Activated B cell treated with CpG ODN at 0.5 μM for 24 hours (primary cell): ENCODE data around the gene PDGFD. TPM values are rescaled to one million over a fixed set of nuclear protein-coding genes. Genes with fewer than 3 reads are reported as not detected.

Experiments used
- ATAC-seq: fragments of 200-7000 bp; cut with Tn5 transposase; one replicate; pipeline ENCODE4 v1.10.0; 2021; ENCODE audit warnings: low read depth, mild to moderate bottlenecking, moderate library complexity
- CTCF ChIA-PET: fragments of 350-600 bp; sonication (Branson Sonifier 250); formaldehyde crosslinking; loops from one replicate; lab custom pipeline; 2021; ENCODE audit warnings: antibody characterized with exemption; lab: Charles Lee
- POLR2A ChIA-PET: fragments of 350-600 bp; sonication (Branson Sonifier 250); formaldehyde crosslinking; loops from one replicate; lab custom pipeline; 2021; ENCODE audit warnings: antibody characterized with exemption; lab: Charles Lee
- DNase-seq: peaks from one replicate; pipeline ENCODE4 v3.0.0; 2022
- H3K27ac Mint-ChIP-seq: one replicate; pipeline ENCODE4 v1.8.0; 2020; ENCODE audit warnings: mixed read lengths
- H3K27me3 Mint-ChIP-seq: one replicate; pipeline ENCODE4 v1.8.0; 2021; ENCODE audit warnings: mixed read lengths
- H3K36me3 Mint-ChIP-seq: one replicate; pipeline ENCODE4 v1.8.0; 2021; ENCODE audit warnings: low read depth, mixed read lengths
- H3K4me1 Mint-ChIP-seq: one replicate; pipeline ENCODE4 v1.8.0; 2021; ENCODE audit warnings: mixed read lengths
- H3K4me3 Mint-ChIP-seq: one replicate; pipeline ENCODE4 v1.8.0; 2020; ENCODE audit warnings: mild to moderate bottlenecking, mixed read lengths
- H3K9me3 Mint-ChIP-seq: one replicate; pipeline ENCODE4 v1.8.0; 2020; ENCODE audit warnings: mixed read lengths
- CTCF ChIP-seq: fragments of 200-600 bp; IDR thresholded peaks from one replicate; pipeline ENCODE4 v1.8.0; 2022; ENCODE audit warnings: antibody characterized with exemption, mild to moderate bottlenecking
- intact Hi-C: fragments of 100-400 bp; cut with micrococcal nuclease; formaldehyde crosslinking; loops from one replicate; pipeline ENCODE4 v1.15.1; 2024
- total RNA-seq: library from RNA; stranded (reverse); gene quantifications from 2 replicates; pipeline ENCODE4 v1.2.3, GENCODE V29; 2022

The PDGFD gene
- total RNA-seq, 1 donor from 2014 or later, result 0.53 TPM

GRCh38 chr11:103929170-103929903, 234.6 kb downstream of the PDGFD start:
- no peak for DNase-seq
- no peaks in the 10 kb centered on the region for H3K9me3 Mint-ChIP-seq
- peaks cover 13% of the 10 kb centered on the region for H3K4me1 Mint-ChIP-seq
- no peaks in the 10 kb centered on the region for H3K27me3 Mint-ChIP-seq
- intact Hi-C loops, result loop anchor here (5.0 to 10.0 kb wide), 2 partner anchors 405 to 1933 kb away; no protein-coding TSS in a partner anchor
- peak; percentile 60 for ATAC-seq
- CTCF ChIA-PET, result no interaction called here
- POLR2A ChIA-PET, result no interaction called here
- no peak for TF ChIP-seq CTCF
- H3K4me3 Mint-ChIP-seq, result no peak overlapping the region
- no peaks in the 10 kb centered on the region for H3K36me3 Mint-ChIP-seq
- H3K27ac Mint-ChIP-seq, result no peak overlapping the region

GRCh38 chr11:103928802-103929161, 235.2 kb downstream of the PDGFD start:
- H3K36me3 Mint-ChIP-seq, result no peaks in the 10 kb centered on the region
- H3K4me1 Mint-ChIP-seq, result peaks cover 13% of the 10 kb centered on the region
- ATAC-seq (no peak), DNase-seq (no peak)
- H3K4me3 Mint-ChIP-seq, result no peak overlapping the region
- H3K9me3 Mint-ChIP-seq, result no peaks in the 10 kb centered on the region
- POLR2A ChIA-PET, result no interaction called here
- H3K27ac Mint-ChIP-seq, result no peak overlapping the region
- intact Hi-C loops, result loop anchor here (5.0 to 10.0 kb wide), 2 partner anchors 406 to 1934 kb away; no protein-coding TSS in a partner anchor
- CTCF ChIA-PET, result no interaction called here
- TF ChIP-seq CTCF, result no peak
- H3K27me3 Mint-ChIP-seq, result no peaks in the 10 kb centered on the region

DNA sequence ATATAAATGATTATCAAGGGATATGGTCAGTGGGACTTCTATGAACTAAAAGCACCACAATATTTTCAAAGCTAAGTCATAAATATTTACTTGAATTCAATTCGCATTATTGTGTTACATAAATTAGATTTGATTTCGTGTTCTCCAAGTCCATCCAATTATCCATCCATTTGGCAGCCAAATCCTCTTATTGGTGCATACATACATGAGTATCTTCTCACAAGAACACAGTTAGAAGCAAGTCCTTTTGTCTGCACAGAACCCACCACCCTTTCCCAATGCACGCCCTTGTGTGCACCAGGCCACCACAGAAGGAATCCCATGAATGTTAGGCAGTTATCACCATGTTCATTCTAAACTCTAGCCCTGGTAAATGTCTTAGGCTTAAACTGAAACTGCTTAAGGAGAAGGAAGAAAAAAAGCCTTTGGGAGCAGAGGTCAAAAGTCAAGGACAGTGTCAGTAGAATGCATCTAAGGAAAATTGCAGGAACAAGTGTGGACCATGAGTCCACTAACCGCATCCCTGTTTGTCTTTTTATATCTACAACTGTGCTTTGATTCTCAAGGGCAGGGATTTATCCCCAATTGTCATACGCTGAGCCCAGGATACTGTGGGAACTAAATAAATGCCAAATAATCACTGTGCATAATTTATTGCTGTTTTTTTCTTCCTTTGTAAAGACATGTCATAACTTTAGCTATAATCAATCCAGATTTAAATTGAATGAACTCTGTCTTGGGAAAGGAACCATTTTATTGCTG, 235.7 kb downstream of the PDGFD start:
- Mint-ChIP-seq H3K9me3 (no peaks in the 10 kb centered on the region), H3K27me3 (no peaks in the 10 kb centered on the region), H3K4me3 (no peak overlapping the region), H3K4me1 (peaks cover 13% of the 10 kb centered on the region), H3K36me3 (no peaks in the 10 kb centered on the region), H3K27ac (no peak overlapping the region)
- ATAC-seq (no peak), DNase-seq (no peak)
- CTCF ChIA-PET, result no interaction called here
- intact Hi-C loops, result loop anchor here (5.0 to 10.0 kb wide), 2 partner anchors 407 to 1934 kb away; no protein-coding TSS in a partner anchor
- POLR2A ChIA-PET, result no interaction called here
- no peak for TF ChIP-seq CTCF

DNA sequence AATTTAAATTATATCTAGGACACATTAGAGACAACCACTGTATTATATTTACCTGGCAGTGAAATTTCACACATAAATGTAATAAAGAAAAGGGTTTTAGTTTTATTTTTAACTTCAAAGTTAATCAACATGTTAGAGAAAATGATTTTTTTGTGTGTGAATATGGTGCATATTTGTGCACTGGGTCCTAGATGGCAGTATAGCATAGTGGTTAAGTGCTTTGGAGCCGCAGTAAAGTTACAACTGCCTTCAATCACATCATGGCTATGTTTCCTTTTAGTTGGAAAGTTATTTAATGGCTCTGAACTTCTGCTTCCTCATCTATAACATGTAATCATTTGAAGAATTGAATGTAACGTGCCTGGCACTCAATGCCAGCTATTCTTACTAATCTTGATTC, 236.4 kb downstream of the PDGFD start:
- no peak overlapping the region for H3K4me3 Mint-ChIP-seq
- intact Hi-C loops, result loop anchor here (2.0 to 10.0 kb wide), 3 partner anchors 223 to 1935 kb away; no protein-coding TSS in a partner anchor
- peaks cover 13% of the 10 kb centered on the region for H3K4me1 Mint-ChIP-seq
- H3K27ac Mint-ChIP-seq, result no peak overlapping the region
- ChIA-PET CTCF (no interaction called here), POLR2A (no interaction called here)
- no peaks in the 10 kb centered on the region for H3K27me3 Mint-ChIP-seq
- H3K36me3 Mint-ChIP-seq, result no peaks in the 10 kb centered on the region
- ATAC-seq (no peak), DNase-seq (no peak)
- no peak for TF ChIP-seq CTCF
- no peaks in the 10 kb centered on the region for H3K9me3 Mint-ChIP-seq

GRCh38 chr11:103926990-103927389, 237.0 kb downstream of the PDGFD start:
- H3K9me3 Mint-ChIP-seq, result no peaks in the 10 kb centered on the region
- ATAC-seq, result no peak
- no peak overlapping the region for H3K4me3 Mint-ChIP-seq
- no peak for TF ChIP-seq CTCF
- ChIA-PET POLR2A (no interaction called here), CTCF (no interaction called here)
- peaks cover 13% of the 10 kb centered on the region for H3K4me1 Mint-ChIP-seq
- H3K27ac Mint-ChIP-seq, result no peak overlapping the region
- no peaks in the 10 kb centered on the region for H3K27me3 Mint-ChIP-seq
- no peaks in the 10 kb centered on the region for H3K36me3 Mint-ChIP-seq
- no peak for DNase-seq
- intact Hi-C loops, result loop anchor here (2.0 to 10.0 kb wide), 3 partner anchors 224 to 1935 kb away; no protein-coding TSS in a partner anchor
